Measurements from ENCODE around the gene PLXNA2. TPM values are rescaled to one million over a fixed set of nuclear protein-coding genes. Genes with fewer than 3 reads are reported as not detected.

The PLXNA2 gene
- total RNA-seq, 2 experiments from 2014 or later: 0.84 to 1.6 TPM

DNA sequence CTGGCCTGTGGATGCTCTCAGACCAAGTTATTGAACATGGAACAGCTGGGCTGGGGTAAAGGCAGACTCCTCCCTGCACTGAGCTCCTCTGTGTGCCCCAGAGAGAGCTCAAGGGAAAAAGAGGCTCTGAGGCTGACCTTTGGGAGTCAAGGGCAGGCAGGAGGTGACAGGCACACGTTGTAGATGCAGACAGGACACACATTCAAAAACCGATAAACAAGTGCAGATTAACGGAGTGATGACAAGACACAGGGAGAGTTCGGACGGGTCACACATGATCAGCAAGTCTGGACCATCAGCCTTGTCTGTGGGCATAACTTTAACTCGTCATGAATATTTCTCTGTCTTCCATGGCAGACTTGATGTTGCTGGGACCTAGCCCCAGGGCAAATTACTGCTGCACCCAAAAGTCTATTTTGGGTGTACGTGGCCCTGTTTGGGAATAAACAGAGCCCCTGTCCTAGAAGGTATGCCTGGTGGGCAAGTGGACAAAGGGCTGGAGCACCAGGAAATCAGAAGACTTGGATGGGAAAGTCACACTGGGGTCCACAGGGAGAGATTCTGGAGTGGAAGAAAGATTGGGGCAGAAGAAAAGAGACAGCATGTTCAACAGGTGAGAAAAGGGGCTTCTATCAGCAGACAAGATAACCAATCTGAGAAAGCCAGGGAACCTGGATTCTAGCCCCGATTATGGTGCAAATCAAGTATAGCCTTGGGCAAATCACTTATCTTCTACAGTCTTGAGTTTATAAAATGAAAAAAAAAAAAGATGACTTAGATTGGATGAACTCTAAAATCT is 74.9 kb downstream of the PLXNA2 start:
- Mint-ChIP-seq H3K27me3 (ENCODE audit: low read depth) (peaks cover 41% of the 10 kb centered on the region), H3K4me1 (ENCODE audit: low read depth) (no peaks in the 10 kb centered on the region), H3K4me3 (no peak overlapping the region), H3K9me3 (ENCODE audit: insufficient read depth) (no peaks in the 10 kb centered on the region), H3K27ac (no peak overlapping the region), H3K36me3 (ENCODE audit: low read depth) (no peaks in the 10 kb centered on the region)
- DNase-seq (no peak), ATAC-seq (no peak)
- POLR2A ChIA-PET: no interaction called here
- CTCF ChIA-PET: interaction anchor here (1.6 kb wide), 1 partner anchor 75 kb away, joined by 4 read pairs; the partner anchor contains the start of gene PLXNA2

DNA sequence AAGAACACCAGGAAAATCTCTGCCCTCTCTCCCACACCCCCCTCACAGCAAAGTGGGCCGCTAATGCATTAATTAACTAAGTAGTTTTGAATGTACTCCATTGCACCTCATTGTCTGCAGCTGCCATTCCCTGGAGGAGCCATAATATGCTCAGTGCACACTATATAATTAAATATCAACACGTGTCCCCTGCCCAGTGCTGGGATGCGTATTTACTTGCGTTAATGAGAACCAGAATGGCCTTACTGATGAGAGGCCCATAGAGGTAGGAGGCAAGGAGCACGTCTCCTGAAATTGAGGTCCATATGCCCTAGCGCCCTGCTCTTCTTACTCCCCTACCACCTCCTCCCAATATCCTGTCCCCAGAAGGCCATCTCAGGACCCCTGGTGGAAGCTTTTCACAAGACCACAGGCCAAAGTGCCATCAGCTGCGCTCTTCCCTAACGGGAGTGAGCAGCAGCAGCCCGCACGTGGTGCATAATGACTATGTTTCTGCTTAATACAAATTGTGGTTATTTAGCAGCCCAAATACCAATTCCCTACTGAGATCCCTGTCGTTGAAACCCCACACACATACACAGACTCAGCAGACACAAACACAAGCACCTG is 76.8 kb downstream of the PLXNA2 start:
- no peak overlapping the region for H3K27ac Mint-ChIP-seq
- POLR2A ChIA-PET: no interaction called here
- peaks cover 43% of the 10 kb centered on the region for H3K27me3 Mint-ChIP-seq (ENCODE audit: low read depth)
- CTCF ChIA-PET: no interaction called here
- no peaks in the 10 kb centered on the region for H3K4me1 Mint-ChIP-seq (ENCODE audit: low read depth)
- H3K9me3 Mint-ChIP-seq (ENCODE audit: insufficient read depth): no peaks in the 10 kb centered on the region
- no peak for DNase-seq
- no peaks in the 10 kb centered on the region for H3K36me3 Mint-ChIP-seq (ENCODE audit: low read depth)
- ATAC-seq: no peak
- no peak overlapping the region for H3K4me3 Mint-ChIP-seq

DNA sequence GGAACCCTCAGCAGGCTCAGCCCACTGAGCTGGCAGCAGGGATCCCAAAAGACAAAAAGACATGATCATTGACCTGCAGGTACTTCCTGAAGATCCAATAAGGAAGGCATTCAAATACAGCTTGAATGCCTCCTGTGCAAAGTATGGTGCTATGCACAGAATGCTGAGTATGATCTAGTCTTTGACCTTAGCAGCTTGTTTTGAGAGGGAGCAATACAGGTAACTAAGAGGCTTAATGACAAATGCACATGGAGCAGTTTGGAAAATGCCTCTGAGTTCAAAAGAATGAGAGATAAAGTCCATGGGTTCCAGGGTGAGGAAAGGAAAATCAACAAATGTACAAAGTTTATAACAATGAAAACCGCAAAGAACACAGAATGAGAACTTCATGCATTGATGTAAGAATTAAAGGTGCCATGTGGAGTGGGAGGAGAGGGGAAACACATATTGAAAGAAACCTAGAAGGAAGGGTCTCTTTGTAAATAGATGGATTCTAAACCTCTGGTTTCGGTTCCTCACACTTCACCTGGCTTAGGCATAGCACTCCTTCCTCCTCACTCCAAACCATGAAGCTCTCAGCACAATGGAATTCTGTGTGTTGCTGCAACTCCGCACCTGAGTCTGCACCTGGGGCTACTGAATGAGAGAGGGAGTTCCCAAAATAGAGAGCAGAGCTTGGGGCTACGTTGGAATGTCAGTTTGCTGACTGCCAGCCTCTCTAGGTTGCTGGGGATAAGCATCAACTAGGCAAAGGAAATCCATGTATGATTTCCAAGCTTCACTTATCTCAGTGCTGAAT is 77.6 kb downstream of the PLXNA2 start:
- ChIA-PET POLR2A (no interaction called here), CTCF (no interaction called here)
- Mint-ChIP-seq H3K4me1 (ENCODE audit: low read depth) (no peaks in the 10 kb centered on the region), H3K4me3 (no peak overlapping the region), H3K9me3 (ENCODE audit: insufficient read depth) (no peaks in the 10 kb centered on the region), H3K36me3 (ENCODE audit: low read depth) (no peaks in the 10 kb centered on the region), H3K27me3 (ENCODE audit: low read depth) (peaks cover 39% of the 10 kb centered on the region), H3K27ac (no peak overlapping the region)
- ATAC-seq (no peak), DNase-seq (no peak)

DNA sequence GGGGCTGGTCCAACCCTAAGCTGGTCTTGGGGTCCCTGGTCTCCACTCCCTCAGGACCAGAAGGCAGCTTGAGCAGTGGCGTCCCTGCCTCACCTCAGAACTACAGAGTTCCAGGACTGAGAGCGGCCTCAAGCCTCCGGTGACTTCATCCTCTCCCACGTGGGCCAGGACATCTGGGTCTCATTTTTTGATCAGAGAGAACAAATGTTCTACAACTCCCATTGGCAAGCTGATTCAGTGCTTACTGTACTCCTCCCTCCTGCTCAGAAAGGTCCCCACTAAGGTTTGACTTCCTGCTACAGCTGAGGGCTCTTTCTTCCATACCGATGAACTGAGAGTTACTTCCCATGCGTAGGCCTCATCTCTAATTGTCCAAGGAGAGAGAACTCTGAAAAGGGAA is 78.5 kb downstream of the PLXNA2 start:
- ChIA-PET POLR2A (no interaction called here), CTCF (interaction anchor here (0.8 kb wide), 1 partner anchor 79 kb away, joined by 3 read pairs; the partner anchor contains the start of gene PLXNA2)
- Mint-ChIP-seq H3K9me3 (ENCODE audit: insufficient read depth) (no peaks in the 10 kb centered on the region), H3K27me3 (ENCODE audit: low read depth) (peaks cover 35% of the 10 kb centered on the region), H3K4me3 (no peak overlapping the region), H3K27ac (no peak overlapping the region), H3K36me3 (ENCODE audit: low read depth) (no peaks in the 10 kb centered on the region), H3K4me1 (ENCODE audit: low read depth) (no peaks in the 10 kb centered on the region)
- DNase-seq: no peak
- ATAC-seq: no peak

DNA sequence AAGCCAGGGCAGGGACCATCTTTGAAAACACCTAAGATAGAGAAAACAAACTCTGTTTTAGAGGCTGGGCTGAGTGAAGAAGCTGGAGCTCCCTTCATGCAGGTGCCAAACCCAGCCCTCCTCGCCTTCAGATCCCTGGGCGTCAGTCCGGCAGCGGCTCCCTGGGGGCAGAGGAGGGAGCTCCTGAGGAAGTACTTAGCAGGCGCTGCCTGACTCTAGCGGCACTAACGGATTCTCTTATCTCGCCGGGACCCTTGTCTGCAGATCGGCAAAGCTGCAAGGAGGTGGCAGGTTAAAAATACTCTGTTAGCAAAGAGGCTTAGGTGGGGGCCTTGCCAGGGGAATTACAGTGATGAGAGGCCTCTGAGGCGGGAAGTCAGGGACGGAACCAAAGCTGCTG is 79.6 kb downstream of the PLXNA2 start:
- DNase-seq (no peak), ATAC-seq (no peak)
- POLR2A ChIA-PET: no interaction called here
- H3K27me3 Mint-ChIP-seq (ENCODE audit: low read depth): peaks cover 35% of the 10 kb centered on the region
- CTCF ChIA-PET: interaction anchor here (0.8 kb wide), 1 partner anchor 80 kb away, joined by 3 read pairs; the partner anchor contains the start of gene PLXNA2
- no peak overlapping the region for H3K4me3 Mint-ChIP-seq
- H3K4me1 Mint-ChIP-seq (ENCODE audit: low read depth): no peaks in the 10 kb centered on the region
- no peak overlapping the region for H3K27ac Mint-ChIP-seq
- no peaks in the 10 kb centered on the region for H3K9me3 Mint-ChIP-seq (ENCODE audit: insufficient read depth)
- H3K36me3 Mint-ChIP-seq (ENCODE audit: low read depth): no peaks in the 10 kb centered on the region

DNA sequence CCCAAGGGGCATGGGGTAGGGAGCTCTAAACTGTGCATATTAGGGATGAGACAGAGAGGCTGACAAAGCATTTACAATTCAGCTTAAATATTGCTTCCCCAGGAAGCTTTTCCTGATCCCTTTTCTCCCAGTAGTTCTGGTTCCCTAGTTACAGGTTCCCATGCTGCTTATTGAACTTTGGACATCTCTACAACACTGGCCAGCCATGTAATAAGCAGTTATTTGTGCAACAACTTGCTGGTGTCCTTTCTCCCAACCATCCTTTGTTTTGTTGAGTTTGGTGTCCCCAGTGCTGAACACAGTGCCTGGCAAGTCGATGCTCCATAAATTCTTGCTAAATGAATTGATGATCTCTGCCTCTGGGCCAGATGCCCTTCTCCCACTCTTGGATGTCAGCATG is 80.6 kb downstream of the PLXNA2 start:
- no peaks in the 10 kb centered on the region for H3K4me1 Mint-ChIP-seq (ENCODE audit: low read depth)

DNA sequence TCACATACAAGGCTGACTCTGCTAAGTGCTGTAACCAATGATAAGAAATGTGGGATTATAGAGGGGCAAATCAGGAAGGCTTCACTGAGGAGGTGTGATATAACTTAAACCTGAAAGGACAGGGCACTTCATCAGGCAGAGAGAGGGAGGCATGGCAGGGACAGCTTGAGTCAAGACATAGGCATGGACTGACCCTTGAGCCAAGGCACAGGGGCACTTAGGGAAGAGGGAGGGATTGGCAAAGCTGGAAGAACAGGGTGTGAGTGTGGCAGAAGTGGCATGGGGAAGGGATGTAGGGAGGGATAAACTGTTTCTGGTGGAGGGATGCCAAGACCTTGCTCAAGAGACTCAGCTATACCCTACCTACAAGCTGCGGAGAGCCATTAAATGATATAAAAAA is 81.3 kb downstream of the PLXNA2 start:
- no peak for DNase-seq
- ChIA-PET CTCF (interaction anchor here (0.6 to 1.3 kb wide), 3 partner anchors 8 to 82 kb away, joined by 3 read pairs; no protein-coding TSS in a partner anchor), POLR2A (interaction anchor here (0.9 kb wide), 1 partner anchor 9 kb away, joined by 3 read pairs; no protein-coding TSS in a partner anchor)

More for the DNA sequence above, 80.6 kb downstream of the PLXNA2 start:
- Mint-ChIP-seq H3K4me3 (no peak overlapping the region), H3K36me3 (ENCODE audit: low read depth) (no peaks in the 10 kb centered on the region), H3K9me3 (ENCODE audit: insufficient read depth) (no peaks in the 10 kb centered on the region), H3K27ac (no peak overlapping the region), H3K27me3 (ENCODE audit: low read depth) (peaks cover 31% of the 10 kb centered on the region)
- DNase-seq: no peak
- ChIA-PET POLR2A (no interaction called here), CTCF (interaction anchor here (0.6 to 0.7 kb wide), 2 partner anchors 9 to 82 kb away, joined by 3 read pairs; no protein-coding TSS in a partner anchor)
- ATAC-seq: no peak

DNA sequence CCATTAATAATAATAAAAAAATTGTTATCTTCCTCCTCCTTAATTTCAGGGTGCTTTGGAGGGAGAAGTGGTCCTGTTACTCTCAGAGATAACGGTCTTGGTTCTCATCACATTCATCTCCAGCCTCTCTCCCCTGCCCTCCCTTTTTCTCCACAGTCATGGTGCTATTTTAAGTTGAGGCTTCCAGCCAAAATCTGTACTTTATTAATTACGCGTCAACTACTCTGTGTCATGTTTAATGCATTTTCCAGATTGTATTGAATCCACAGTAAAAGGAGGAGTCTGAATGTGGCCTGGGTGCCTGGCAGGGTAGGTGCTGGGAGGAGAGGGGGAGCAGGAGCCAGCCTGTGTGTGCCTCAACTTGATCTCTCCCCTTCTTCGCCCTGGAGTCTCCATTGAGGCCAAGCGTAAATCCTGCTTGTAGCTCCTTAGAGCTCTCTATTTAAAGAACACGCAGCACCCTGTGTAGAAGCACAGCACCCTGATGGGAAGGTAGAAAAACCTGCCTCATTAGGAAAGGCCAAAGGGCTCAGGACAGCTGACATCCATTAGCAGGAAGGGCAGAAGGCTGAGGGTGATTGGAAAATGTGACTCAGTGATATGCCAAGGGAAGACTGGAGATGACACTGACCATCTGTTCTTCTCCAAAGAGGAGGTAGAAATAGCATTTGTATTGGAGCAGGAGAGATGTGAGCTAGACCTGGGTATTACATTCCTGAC is 82.4 kb downstream of the PLXNA2 start:
- CTCF ChIA-PET: interaction anchor here (0.8 to 1.3 kb wide), 2 partner anchors 46 to 48 kb away, joined by 3 read pairs; no protein-coding TSS in a partner anchor
- Mint-ChIP-seq H3K36me3 (ENCODE audit: low read depth) (no peaks in the 10 kb centered on the region), H3K27ac (no peak overlapping the region), H3K27me3 (ENCODE audit: low read depth) (peaks cover 36% of the 10 kb centered on the region), H3K9me3 (ENCODE audit: insufficient read depth) (no peaks in the 10 kb centered on the region), H3K4me3 (no peak overlapping the region), H3K4me1 (ENCODE audit: low read depth) (no peaks in the 10 kb centered on the region)
- DNase-seq (no peak), ATAC-seq (no peak)
- POLR2A ChIA-PET: interaction anchor here (0.6 to 0.9 kb wide), 3 partner anchors 10 to 387 kb away, joined by 3 read pairs; no protein-coding TSS in a partner anchor

More for the DNA sequence above, 81.3 kb downstream of the PLXNA2 start:
- no peaks in the 10 kb centered on the region for H3K36me3 Mint-ChIP-seq (ENCODE audit: low read depth)
- H3K27ac Mint-ChIP-seq: no peak overlapping the region
- no peak for ATAC-seq
- H3K27me3 Mint-ChIP-seq (ENCODE audit: low read depth): peaks cover 33% of the 10 kb centered on the region
- no peak overlapping the region for H3K4me3 Mint-ChIP-seq
- H3K9me3 Mint-ChIP-seq (ENCODE audit: insufficient read depth): no peaks in the 10 kb centered on the region
- H3K4me1 Mint-ChIP-seq (ENCODE audit: low read depth): no peaks in the 10 kb centered on the region

DNA sequence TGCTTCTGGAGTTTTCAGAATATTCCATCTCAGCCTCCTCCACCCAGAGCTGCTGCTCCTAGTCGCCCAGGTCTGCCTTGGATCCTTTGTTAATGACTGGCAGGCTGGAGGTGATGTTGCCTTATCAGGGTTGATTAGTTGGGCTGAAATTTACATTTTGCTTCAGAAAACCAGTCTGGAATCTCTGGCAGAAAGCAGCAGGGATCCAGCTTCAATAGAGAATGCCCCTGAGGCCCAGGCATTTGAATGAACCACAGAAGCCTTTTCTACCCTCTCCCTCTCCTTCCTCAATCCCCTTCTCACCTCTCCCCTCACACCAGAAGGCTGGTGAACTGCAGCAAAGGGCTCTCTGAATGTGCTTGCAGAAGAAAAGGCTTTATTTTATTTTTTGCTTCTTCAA is 83.2 kb downstream of the PLXNA2 start:
- DNase-seq (no peak), ATAC-seq (no peak)

DNA sequence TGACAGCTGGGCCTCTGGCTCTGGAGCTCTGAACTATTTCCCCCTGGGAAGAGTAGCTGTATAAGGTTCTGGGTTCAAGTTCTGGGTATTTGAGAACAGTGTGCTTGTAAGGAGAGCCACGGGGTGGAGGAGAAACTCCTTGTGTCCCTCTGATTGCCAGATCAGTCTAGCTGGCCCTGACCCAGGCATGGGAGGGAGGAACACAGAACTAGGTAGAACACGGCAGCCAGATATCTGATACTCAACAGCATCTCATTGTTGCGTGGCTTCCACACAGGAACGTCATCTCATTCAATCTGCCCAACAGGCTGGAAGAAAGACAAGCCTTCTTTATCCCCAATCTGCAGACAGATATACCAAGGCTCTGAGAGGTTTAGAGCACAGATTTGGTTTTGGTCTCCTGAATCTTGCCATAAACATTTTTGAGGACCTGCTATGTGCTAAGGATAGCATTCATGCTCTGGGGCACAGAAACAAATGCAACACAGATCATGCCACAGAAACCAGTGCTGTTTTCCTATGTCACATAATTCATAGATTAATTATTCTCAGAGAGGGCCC is 83.8 kb downstream of the PLXNA2 start:
- DNase-seq (no peak), ATAC-seq (no peak)
- Mint-ChIP-seq H3K4me1 (ENCODE audit: low read depth) (no peaks in the 10 kb centered on the region), H3K27me3 (ENCODE audit: low read depth) (peaks cover 30% of the 10 kb centered on the region), H3K27ac (no peak overlapping the region), H3K36me3 (ENCODE audit: low read depth) (no peaks in the 10 kb centered on the region), H3K9me3 (ENCODE audit: insufficient read depth) (no peaks in the 10 kb centered on the region), H3K4me3 (no peak overlapping the region)
- ChIA-PET POLR2A (no interaction called here), CTCF (no interaction called here)

More for the DNA sequence above, 83.2 kb downstream of the PLXNA2 start:
- peaks cover 36% of the 10 kb centered on the region for H3K27me3 Mint-ChIP-seq (ENCODE audit: low read depth)
- no peak overlapping the region for H3K4me3 Mint-ChIP-seq
- no peaks in the 10 kb centered on the region for H3K9me3 Mint-ChIP-seq (ENCODE audit: insufficient read depth)
- no peaks in the 10 kb centered on the region for H3K36me3 Mint-ChIP-seq (ENCODE audit: low read depth)
- H3K4me1 Mint-ChIP-seq (ENCODE audit: low read depth): no peaks in the 10 kb centered on the region
- ChIA-PET POLR2A (no interaction called here), CTCF (no interaction called here)
- no peak overlapping the region for H3K27ac Mint-ChIP-seq

DNA sequence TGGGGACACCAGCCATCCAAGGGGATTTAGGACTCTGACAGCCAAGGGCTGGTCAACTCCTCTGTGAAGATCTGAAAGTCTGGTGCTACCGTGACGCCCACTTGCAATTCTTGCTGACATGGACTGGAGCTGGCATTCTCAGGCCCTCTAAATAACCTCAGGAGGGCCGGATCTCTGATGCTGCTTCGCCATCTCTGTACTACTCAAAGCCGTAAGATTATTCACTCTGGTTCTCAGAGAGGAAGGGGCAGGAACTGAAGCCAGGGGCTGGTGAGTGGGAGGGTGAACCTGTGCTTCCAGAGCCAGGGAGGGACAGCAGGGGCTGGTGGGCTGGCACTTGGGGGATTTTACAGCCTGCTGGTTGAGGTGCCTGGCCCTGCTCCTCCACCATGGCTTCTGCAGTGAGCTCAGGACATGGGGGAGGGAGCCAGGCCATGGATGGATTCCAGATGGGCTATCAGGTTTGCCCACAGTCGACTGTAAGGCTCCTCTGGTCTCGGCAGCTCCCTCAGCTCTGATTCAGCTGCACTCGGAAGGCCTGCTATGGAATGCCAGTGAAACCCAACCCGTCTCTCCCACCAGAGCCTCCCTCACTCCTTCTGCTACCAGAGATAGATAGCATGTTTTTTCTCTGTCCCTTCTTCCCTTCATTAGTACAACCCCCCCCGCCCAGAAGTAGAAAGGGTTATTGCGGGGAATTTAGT is 84.5 kb downstream of the PLXNA2 start:
- Mint-ChIP-seq H3K27me3 (ENCODE audit: low read depth) (peaks cover 26% of the 10 kb centered on the region), H3K4me1 (ENCODE audit: low read depth) (no peaks in the 10 kb centered on the region), H3K27ac (no peak overlapping the region), H3K9me3 (ENCODE audit: insufficient read depth) (no peaks in the 10 kb centered on the region), H3K36me3 (ENCODE audit: low read depth) (no peaks in the 10 kb centered on the region), H3K4me3 (no peak overlapping the region)
- POLR2A ChIA-PET: no interaction called here
- DNase-seq (no peak), ATAC-seq (no peak)
- CTCF ChIA-PET: no interaction called here
